Glomerular endothelial cell (primary cell): ENCODE measurements around the gene SACM1L. TPM values are rescaled to one million over a fixed set of nuclear protein-coding genes. Genes with fewer than 3 reads are reported as not detected.
"Not testable (repeated sequence)": the region's sequence is repeated elsewhere in the genome, so short reads cannot be mapped to it uniquely, and the experiment has no call there.

ENCODE experiments used
- DNase-seq: peaks from one replicate; pipeline ENCODE4 v3.0.0-alpha.2; 2011; ENCODE audit warnings: low read depth, low spot score; ENCODE audit errors: extremely low read depth
- total RNA-seq: library from RNA; depleted of rRNA; stranded (reverse); fragments of >200 nt; gene quantifications from 2 replicates; pipeline ENCODE4 v1.2.3, GENCODE V29; 2015

SACM1L gene
- total RNA-seq, 1 donor from 2014 or later, result 27.8 TPM

DNA sequence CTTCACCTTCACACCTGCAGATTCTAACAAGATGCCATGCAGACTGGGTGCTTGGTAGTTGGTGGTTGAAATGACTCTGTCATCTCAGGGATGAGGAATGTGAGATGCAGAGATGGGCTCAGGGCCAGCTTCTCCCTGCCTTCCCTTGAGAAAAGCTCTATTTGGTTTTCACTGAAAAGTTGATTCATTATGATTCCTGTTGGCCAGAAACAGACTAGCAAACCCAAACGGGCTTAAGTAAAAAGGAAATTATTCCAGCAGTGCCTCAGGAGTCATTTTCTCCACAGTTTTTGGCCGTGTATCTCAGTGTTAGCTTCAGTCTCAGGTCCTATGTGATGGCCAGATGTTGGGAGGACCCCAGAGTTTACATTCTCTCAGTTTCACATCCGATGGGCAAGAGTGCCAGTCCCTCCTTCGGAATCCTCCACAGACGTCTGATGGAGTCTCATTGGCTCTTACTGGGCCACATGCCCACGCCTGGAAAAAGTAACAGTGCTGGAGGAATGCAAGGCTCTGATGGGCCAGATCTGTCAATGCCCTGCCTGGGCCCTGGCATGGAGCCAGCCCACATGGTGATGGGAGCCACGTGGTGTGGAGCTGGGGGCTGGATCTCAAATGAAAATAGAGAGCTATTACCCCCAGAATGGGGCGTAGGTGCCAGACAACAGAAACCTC, 22.3 kb upstream of the SACM1L start:
- DNase-seq, result no peak

DNA sequence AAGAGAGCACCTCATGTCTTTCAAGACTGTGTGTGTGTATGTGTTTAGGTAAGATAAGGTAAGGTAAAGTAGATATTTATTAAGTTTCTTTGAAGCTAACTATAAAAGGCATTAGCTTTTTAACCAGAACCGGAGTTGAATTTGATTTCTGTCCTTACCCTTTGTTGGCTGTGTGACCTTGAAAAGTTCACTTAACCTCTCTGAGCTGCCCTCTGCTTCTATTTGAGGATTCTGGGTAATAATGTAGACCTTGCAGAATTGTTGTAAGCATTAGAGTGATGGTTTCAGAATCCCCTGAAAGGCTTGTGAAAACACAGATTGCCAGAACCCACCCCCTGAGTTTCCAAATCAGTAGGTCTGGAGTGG, 21.6 kb upstream of the SACM1L start:
- DNase-seq, result no peak

DNA sequence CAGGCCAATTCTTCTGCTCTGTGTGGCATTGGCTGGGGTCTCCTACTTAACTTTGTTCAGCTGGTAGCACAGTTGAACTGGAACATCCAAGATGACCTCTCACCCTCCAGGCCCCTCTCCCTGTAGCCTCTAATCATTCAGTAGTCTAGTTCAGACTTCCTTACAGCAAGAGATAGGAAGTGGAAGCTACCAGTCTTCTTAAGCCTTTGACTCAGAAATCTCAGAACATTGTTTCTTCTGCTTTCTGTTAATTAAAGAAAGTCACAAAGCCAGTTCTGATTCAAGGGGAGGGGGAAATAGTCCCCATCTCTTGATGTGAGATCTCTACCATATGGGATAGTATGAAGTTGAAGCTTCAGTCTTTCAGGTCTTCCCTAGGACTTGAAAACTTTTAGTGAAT, 18.8 kb upstream of the SACM1L start:
- DNase-seq, result no peak

DNA sequence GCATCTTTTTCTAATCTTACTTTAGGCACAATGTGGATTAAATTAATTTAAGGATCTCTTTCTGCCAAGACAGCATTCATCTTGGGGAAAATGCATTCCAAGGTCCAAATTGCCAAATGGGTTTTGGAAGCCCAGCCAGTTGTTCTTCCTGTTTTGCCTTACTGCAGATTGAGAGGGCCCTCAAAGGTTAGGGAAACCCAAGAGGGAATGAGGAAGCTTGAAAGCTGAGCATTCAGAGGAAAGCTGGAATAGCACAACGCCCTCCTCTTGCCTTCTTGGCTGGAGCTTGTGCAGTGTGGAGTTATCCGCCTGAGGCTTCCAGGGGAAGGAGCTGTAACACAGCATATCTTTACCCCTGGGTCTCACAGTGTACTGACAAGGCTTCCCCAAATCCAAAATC, 18.2 kb upstream of the SACM1L start:
- no peak for DNase-seq

DNA sequence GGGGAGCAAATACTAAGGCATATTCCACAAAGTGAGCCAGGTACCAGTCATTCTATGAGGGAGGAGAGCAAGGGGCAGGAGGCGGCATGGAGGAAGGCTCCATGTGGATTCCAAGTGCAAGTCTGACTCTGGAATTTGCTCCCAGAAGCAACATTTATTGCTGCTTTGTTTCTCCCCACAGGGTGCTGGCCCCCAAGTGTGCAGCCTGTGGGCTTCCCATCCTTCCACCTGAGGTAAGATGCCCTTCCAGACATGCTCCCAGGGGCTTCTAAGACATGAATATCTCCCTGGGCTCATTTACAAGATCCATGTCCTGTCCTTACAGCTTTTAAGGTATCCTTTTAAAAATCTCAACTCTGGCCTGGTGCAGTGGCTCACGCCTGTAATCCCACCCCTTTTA, 15.9 kb upstream of the SACM1L start:
- no peak for DNase-seq

DNA sequence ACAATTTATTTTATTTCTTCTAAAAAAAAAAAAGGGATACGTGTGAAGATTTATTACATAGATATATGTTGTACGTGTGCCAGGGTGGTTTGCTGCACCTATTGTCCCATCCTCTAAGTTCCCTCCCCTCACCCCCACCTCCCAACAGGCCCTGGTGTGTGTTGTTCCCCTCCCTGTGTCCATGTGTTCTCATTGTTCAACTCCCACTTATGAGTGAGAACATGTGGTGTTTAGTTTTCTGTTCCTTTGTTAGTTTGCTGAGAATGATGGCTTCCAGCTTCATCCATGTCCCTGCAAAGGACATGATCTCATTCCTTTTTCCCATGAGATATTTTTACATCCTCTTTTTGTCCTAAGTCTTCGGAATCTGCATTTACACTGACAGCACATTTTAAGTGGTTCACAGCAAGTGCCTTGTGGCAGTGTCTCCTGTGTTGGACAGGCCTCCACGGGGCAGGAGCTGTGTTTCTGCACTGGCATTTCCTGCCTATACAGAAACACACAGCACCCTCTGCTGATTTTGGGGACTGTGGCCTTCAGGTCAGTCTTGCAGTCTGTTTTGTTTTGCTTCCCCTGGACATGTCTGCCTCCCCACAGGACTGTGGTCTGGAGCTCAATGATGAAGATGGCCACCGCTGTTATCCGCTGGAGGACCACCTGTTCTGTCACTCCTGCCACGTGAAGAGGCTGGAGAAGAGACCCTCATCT, 12.7 kb upstream of the SACM1L start:
- DNase-seq, result no peak

DNA sequence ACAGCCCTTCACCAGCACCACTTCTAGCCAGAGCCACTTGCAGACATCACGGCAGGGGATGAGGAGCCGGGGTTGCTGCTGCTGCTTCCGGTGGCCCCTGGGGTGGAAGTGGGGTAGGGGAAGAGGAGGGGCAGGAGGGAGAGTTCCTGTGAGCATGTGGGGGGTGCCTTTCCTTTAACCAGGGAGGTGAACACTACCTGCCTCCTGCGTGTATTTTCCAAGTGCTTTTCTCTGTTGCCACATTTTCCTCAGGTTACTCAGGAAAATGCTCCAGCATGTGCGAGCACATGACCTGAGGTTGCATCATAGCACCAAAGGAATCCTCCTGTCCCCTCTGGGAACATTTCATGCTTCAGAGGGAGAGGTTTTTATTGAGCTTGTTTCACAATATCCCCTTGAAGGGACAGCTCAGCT, 12.2 kb upstream of the SACM1L start:
- no peak for DNase-seq

DNA sequence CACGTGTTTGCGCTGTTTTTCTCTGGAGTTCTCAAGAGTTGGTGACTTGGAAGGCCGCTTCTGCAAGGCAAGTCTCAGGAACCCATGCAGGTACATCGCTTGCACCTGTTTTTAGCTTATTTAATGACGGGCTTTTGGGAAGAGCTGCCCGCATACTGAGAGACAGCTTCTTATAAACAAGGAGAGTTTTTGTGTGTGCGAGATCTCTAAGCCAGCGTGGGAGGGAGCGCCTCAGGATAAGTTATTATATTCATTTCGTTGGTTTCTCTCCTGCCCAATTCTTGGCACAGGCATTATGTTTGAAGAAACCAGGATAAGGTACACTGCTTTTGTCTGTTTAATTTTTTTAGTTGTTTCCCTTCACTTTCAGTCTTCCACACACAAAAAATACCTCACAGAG, 11.4 kb upstream of the SACM1L start:
- DNase-seq, result no peak

DNA sequence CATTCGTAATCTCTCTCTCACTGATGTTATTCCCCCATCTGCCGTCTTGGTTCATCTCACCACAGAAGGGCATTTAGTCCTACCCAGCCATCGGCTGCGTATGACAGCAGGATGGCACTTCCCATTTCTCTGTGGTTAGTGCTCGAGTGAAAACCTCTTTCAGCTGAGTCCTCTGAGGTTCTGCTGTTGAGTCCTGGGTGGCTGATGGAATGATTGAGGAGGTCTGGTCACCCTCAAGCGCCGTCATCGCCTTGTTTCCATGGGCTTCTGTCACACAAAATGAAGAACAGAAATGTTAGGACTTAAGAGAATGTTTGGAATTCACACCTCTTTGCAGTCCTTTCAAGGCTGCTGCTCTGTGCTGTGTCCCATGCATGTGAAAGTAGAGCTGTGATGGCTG, 9.4 kb upstream of the SACM1L start:
- no peak for DNase-seq

DNA sequence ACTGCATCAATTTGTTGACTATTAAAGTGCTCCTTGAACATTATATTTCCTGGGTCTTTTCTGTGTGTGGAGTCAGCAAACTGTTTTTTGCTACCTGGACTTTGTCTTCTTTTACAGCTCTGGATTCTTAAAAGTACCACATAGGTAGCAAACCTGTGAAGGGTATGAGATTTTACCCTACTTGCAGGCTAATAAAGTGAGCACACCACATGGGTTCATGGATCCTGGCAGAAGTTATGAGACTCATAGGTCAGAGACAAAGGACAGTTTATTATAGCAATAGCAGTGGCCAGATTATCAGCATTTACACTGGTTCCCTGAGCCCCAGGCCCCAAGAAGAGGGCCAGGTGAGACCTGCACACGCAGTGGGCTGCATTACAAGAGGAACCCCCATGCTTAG, 8.0 kb upstream of the SACM1L start:
- no peak for DNase-seq

DNA sequence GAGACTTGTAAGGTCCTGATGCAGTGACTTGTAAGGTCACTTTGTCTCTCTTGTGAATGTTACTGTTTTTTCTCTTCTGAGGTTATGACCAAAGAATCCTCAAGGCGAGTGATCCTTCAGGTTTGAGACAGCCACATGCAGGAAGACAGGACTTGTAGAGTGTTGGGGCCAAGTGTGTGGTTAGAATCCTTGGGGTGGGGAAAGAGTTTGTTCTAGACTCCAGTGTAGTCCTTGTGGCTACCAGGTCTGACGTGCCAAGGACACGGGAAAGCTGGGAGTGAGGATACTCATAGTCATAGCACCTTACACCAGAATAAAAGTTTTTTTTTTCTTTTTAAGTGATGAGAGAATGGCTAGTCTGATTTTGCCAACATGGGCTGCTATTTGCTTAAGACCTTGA, 7.3 kb upstream of the SACM1L start:
- DNase-seq, result no peak

DNA sequence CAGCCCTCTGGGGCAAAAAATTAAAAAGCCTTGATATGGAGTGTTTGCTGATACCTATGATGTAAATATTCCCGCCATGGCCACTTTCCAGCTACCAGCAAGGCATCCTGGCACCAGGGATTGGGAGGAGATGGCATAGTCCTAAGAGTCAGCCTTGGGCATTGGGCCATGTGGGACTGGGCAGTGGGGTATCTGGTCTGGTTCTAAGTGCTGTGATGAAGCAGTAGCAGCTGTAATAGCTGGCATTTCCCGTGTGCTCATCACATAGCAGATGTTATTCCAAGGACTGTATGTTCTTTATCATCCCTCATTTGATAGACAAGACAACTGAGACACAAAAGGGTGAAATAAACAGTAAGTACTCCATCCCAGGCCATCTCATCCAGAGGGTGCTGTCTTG, 6.9 kb upstream of the SACM1L start:
- DNase-seq, result no peak

DNA sequence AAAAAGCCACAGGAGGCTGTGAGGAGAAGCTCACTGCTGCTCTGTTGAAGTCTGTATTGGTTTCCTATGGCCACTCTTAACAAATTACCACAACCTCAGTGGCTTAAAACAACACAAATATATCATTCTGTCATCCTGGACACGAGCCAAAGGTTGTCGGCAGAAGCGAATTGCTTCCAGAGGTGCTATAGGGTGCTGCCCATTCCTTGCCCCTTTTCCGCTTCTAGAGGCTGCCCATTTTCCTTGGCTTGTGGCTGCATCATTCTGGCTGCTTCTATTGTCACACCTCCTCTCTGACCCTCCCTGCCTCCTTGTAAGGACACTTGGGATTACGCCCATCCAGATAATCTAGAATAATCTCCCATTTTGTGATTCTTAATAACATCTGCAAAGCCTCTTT, 6.4 kb upstream of the SACM1L start:
- DNase-seq, result no peak

DNA sequence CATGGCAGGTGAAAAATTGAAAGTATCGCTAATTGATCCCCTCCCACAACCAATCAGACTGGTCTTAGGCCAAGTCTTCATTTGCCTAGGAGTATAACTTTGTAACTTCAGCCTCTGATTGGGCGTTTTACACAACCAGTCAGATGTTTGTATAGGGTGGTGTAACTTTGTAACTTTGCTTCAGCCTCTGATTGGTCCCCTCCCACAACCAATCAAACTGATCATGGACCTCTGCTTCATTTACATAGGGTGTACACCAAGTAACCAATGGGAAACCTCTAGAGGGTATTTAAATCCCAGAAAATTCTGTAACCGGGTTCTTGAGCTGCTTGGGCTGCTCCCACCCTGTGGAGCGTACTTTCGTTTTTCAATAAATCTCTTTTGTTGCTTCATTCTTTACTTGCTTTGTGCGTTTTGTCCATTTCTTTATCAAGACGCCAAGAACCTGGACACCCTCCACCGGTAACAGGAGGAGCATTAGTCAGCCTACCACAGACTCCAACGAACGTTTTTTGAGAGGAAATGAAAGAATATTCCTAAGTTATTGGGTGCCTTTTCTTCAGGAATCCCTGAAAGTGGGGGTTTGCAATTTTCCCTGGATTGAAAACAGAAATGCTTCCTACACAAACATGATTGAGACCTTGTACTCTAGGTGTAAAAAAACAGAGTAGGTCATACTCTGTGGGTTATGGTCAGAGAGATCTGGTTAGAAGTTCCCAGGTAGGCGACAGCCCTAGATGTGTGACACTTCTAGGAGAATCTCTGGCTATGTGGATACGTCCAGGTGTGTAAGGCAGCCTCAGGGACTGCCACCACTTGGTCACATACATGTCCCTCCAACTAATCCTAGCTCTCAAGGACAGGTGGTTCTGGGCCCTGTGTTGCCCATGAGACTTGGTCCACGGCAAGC, 5.5 kb upstream of the SACM1L start:
- DNase-seq, result no peak

DNA sequence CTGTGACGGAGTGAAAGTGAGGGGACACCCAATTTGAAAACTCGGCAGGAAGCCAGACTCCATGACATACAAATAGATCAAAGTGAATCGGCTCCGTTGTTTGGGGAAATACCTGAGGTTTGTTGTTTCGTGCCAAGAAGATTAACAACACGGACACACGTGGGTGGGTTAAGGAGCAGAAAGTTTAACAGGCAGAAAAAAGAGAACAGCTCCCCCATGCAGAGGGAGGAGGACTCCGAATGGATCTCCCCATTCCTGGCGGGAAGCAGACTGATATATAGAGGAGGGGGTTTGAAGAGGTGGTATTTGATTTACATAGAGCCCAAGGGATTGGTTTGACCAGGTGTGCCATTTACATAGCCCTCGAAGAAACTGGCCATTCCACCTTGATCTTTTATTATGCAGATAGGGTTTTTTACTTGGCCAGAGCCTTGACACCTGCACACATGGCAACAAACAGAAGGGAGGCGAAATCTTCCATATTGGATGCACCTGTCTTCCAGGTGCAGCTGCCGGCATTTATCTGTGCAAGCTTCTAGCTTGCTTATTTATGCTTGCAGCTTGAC, 4.8 kb upstream of the SACM1L start:
- DNase-seq, result no peak

DNA sequence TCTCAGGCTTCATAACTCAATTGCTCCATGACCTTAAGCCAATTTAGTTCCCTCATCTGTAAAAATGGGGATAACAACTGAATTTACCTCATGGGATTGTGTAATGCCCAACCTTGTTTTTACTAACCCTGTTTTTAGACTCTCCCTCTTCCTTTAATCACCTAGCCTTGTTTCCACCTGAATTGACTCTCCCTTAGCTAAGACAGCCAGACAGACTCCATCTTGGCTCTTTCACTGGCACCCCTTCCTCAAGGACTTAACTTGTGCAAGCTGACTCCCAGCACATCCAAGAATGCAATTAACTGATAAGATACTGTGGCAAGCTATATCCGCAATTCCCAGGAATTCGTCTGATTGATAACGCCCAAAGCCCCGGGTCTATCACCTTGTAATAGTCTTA, 3.5 kb upstream of the SACM1L start:
- not testable (repeated sequence) for DNase-seq

DNA sequence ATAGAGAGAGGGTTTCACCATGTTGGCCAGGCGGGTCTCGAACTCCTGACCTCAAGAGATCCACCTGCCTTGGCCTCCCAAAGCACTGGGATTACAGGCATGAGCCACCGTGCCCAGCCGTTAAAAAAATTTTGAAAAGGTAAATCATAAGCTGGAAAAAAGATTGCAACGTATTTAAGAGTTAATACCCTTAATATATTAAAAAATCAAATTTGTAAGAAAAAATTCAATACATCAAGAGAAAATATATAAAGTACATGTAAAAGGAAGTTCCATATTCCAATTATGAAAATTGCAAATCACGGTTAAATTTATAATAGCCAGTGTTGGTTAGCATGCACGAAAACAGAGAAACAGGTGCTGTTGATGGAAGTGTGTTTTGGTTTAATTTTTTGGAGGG, 2.3 kb upstream of the SACM1L start:
- no peak for DNase-seq

DNA sequence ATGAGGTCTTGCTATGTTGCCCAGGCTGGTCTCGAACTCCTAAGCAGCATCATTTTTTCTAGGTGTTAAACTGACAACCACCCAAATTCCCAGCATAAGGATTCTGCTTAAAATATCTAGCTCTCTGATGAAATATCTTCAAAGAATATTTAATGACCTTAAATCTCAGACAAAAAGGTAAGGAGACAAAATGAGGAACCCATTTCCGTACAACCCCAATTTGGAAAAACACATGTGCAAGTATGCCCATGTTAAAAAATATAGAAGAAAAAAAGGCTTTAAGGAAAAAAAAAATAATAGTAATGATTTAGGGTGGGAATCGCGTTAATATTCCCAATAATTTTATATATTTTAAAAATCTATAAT, 1.4 kb upstream of the SACM1L start:
- DNase-seq, result no peak

DNA sequence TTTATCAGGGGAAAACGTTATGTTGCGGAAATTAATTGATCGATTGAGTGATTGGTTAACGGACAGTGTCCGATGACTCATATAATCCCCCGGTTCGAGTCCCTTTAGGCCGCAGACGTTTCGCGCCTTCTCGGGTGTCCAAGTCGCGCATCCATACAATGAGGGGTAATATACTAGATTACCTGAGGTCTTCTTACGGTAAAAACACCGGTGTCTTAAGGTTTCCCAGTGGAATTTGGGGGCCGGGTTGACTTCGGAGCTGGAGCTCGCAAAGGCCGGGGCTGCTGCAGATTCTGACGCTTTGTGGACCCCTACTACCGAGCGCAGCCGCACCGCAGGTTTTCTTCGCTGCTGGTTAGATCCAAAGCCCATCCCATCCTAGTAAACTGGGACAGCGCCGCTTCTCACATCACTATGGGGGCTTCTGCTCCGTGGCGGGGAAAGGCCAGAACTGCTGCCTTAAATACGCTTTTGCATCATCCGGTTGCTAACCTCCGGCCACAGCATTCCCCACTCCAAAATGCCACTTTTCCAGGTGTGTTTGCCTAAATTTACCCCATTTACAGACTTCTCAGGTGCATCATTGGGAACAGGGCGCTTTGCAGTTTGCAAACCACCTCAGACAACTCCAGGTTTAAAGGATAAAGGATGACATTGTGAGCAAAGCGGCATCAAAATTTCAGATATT, 858 bp upstream of the SACM1L start:
- DNase-seq, result no peak

DNA sequence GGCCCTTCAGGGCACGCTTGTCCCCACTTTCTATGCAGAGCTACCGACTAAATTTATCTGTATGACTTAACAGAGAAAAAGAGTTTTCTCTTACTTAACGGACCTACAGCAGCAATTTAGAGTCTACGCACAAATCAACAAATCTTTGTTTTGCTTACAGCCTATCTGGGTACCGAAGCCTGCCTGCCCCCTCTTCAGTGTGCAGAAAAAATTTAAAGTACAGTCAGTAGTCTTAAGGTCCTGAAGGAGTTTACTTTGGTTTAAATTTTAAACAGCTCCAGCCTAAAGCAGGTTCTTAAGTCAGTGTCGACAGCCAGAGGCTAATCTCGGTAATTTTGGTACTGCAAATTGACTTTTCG, 570 bp downstream of the SACM1L start:
- no peak for DNase-seq
